Endothelial cell of umbilical vein (primary cell): Measurements from ENCODE around the gene NKTR.

Experiments used
- POLR2A ChIP-seq: IDR thresholded peaks from 2 replicates; pipeline ENCODE4 v1.6.1; 2012; ENCODE audit warnings: low read depth, mild to moderate bottlenecking, control low read depth, low read length
- TF ChIP-seq, protein P1 (sequence below), 2 donors: IDR thresholded peaks; 1 replicate in 1 of 2; 2 replicates in 1 of 2; pipeline ENCODE4 v1.5.1; 2011; ENCODE audit warnings: low read length in 2 of 2, mild to moderate bottlenecking in 2 of 2, moderate library complexity in 2 of 2, control low read depth in 1 of 2, inconsistent platforms in 1 of 2, low read depth in 1 of 2; ENCODE audit not compliant: insufficient read depth in 1 of 2; ENCODE audit errors: extremely low read depth in 1 of 2
- TF ChIP-seq, protein P2 (sequence below): IDR thresholded peaks from 2 replicates; pipeline ENCODE4 v1.6.1; 2011; ENCODE audit not compliant: insufficient read depth, insufficient read length

DNA sequence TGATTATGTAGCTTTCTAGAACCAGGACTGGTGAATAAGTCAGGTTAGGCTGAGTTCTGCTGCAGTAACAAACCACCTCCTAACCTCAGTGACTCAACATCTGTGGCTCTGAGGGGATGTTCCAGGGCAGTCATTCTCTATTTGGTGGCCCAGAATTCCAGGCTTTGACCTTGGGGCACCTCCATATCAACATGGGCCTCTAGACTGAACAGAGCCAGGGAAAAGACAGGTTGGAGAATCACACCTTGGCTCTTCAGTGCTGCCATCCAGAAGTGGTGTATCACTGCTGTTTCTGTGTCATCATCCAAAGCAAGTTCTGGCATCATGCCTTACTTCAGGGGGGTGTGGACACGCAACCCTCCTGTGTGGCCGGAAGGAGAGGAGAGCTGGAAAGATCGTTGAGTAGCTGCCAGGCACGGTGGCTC lies 68.3 kb downstream of the NKTR start:
- TF ChIP-seq, protein P1, sequence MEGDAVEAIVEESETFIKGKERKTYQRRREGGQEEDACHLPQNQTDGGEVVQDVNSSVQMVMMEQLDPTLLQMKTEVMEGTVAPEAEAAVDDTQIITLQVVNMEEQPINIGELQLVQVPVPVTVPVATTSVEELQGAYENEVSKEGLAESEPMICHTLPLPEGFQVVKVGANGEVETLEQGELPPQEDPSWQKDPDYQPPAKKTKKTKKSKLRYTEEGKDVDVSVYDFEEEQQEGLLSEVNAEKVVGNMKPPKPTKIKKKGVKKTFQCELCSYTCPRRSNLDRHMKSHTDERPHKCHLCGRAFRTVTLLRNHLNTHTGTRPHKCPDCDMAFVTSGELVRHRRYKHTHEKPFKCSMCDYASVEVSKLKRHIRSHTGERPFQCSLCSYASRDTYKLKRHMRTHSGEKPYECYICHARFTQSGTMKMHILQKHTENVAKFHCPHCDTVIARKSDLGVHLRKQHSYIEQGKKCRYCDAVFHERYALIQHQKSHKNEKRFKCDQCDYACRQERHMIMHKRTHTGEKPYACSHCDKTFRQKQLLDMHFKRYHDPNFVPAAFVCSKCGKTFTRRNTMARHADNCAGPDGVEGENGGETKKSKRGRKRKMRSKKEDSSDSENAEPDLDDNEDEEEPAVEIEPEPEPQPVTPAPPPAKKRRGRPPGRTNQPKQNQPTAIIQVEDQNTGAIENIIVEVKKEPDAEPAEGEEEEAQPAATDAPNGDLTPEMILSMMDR (IDR thresholded peaks at IDR 0.05; ENCODE audit: extremely low read depth in 1 of 2, insufficient read depth in 1 of 2, low read depth in 1 of 2, low read length in 2 of 2), result no peak
- no peak for TF ChIP-seq POLR2A
- TF ChIP-seq, protein P2, sequence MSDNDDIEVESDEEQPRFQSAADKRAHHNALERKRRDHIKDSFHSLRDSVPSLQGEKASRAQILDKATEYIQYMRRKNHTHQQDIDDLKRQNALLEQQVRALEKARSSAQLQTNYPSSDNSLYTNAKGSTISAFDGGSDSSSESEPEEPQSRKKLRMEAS, result no peak
